Activated gamma-delta T cell treated with Interleukin-2 at 50 U/mL for 16 hours (primary cell): Measurements from ENCODE around the gene TOE1.
A peak's percentile ranks its signal among the peaks of the same experiment; 100 is the strongest.
"Not testable (repeated sequence)": the region's sequence is repeated elsewhere in the genome, so short reads cannot be mapped to it uniquely, and the experiment has no call there.

ENCODE experiments used
- DNase-seq: peaks from one replicate; pipeline ENCODE4 v3.0.0-alpha.2; 2020

The TOE1 gene

DNA sequence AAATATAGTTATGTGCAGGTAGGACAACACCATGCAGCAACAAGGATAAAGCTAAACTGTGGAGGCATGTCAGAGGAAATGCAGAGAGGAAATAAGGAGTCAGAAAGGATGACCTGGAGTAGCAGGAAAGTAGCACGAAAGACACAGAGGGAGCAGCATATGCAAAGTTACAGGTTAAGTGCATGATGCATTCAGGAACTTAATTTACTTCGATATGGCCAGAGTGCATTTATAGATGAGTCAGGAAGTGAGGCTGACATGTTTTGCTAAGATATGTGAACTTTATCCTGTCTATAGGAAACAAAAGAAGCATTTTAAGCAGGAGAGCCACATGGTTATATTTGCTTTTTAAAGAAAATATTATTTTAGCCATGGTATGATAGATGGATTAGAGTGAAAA lies 15.7 kb downstream of the TOE1 start:
- no peak for DNase-seq

DNA sequence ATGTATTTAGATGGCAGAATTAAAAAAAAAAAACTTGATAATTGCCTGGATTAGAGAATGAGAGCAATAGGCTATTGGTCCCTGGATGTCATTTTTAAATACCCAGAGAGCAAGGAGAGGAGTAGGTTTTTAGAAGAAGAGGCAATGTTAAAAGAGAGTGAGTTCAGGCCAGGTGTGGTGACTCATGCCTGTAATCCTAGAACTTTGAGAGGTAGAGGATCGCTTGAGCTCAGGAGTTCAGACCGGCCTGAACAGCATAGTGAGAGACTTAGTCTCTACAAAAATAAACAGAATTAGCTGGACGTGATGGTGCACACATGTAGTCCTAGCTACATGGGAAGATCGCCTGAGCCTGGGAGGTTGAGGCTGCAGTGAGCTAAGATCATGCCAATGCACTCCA lies 16.2 kb downstream of the TOE1 start:
- no peak for DNase-seq

DNA sequence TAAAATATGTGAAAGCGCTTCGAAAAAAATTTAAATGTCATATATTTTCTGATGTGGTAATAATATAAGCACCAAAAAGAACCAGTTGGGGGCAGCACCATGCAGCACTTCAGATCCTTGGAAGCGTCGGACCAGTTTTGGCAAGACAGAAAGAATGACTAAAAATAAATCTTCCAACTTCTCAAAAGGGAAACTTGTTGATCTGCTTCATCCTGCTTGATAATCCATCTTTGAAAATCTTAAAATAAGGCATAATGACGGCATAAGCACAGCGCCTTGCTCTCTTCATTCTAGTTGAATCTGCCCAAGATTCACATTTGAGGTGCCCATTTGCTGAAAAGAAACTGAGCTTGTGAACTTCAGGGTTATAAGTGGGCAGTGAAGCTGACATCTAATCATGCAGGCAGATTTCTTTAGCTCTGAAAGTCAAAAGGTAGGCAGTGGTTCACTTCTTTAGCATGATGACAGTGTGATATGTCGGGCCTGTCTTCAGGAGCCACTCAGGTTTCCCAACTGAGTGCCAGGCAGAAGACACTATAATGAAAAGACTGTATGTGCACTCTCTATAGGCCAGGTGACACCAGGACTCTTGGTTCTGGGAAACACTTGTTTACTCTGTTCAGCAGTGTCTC lies 20.0 kb downstream of the TOE1 start:
- DNase-seq = peak; percentile 53

DNA sequence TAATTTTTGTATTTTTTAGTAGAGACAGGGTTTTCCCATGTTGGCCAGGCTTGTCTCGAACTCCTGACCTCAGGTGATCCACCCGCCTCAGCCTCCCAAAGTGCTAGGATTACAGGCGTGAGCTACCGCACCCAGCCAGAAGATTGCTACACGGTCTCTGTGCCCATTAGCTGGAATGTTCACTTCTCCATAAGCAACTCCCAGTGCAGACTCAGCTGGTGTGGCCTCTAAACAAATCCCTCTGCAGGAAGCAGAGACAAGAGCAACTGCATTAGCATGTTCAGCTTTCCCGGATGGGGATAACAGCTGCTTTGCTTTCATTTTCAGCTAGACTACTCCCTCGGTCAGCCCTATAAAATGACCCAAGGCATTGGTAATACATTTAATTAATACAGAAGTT lies 21.0 kb downstream of the TOE1 start:
- DNase-seq = not testable (repeated sequence)

DNA sequence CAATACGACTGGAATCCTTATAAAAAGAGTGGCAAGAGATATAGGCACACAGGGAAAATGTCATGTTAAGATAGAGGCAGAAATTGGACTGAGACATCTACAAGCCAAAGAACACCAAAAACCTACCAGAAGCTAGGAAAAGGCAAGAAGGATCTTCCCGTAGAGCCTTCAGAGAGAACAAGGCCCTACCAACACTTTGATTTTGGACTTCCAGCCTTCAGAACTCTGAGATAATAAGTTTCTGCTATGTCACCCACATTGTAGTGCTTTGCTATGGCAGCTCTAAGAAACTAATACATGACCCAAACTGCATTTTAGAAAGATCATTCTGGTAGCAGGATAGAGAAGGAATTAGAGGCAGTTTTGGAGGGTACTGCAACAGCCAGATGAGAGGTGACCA lies 24.3 kb downstream of the TOE1 start:
- no peak for DNase-seq

DNA sequence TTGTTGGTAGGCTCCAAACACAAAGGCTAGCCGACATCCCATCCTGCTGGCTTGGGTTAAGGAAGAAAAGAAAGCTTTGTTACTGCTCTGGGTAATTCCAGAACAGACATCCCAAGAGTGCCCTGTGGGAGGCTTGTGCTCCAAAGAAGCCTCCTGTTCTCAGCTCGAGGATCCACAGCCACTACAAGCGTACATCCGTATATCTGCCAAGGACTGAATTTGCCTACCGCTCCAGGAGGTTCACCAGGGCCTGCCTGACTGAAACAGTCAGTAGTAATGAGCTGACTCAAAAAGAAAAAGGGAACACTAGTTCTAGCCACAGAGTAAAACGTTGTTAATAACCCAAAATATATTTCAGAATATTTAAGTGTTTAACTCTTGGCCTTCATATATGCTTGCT lies 25.1 kb downstream of the TOE1 start:
- no peak for DNase-seq

DNA sequence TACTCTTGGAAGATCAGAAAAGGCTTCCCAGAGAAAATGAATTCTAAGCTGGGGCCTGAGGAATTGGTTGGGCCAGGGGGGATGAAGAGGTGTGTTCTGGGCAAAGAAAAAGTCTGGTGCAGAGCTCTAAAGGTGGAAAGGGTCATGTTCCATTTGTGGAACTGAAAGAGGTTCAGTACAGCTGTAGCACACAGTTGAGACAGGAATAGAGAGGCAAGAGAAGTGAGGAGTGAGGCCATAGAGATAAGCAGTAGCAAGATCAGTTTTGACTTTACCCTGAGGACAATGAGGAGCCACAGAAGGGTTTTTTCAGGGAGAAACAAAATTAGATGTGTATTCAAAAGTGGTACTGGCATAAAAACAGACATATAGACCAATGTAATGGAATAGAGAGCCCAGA lies 30.6 kb downstream of the TOE1 start:
- DNase-seq = no peak

DNA sequence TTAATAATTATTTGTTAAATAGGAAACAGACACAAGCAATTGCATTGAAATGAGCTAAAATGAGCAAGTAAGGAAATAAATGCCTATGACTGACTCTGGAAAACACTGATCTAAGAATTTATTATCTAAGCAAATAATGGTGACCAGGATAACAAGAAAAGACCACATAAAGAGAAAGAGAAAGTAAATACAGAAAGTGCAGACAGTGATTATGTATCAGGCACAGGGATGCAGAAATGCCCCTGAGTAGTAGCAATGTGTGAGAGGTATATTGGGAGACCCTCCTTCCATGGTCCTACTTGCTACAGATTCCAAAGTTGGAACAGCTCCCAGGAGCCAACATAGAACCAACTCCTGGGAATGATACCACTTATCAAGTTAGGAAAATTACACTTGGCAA lies 33.6 kb downstream of the TOE1 start:
- no peak for DNase-seq

DNA sequence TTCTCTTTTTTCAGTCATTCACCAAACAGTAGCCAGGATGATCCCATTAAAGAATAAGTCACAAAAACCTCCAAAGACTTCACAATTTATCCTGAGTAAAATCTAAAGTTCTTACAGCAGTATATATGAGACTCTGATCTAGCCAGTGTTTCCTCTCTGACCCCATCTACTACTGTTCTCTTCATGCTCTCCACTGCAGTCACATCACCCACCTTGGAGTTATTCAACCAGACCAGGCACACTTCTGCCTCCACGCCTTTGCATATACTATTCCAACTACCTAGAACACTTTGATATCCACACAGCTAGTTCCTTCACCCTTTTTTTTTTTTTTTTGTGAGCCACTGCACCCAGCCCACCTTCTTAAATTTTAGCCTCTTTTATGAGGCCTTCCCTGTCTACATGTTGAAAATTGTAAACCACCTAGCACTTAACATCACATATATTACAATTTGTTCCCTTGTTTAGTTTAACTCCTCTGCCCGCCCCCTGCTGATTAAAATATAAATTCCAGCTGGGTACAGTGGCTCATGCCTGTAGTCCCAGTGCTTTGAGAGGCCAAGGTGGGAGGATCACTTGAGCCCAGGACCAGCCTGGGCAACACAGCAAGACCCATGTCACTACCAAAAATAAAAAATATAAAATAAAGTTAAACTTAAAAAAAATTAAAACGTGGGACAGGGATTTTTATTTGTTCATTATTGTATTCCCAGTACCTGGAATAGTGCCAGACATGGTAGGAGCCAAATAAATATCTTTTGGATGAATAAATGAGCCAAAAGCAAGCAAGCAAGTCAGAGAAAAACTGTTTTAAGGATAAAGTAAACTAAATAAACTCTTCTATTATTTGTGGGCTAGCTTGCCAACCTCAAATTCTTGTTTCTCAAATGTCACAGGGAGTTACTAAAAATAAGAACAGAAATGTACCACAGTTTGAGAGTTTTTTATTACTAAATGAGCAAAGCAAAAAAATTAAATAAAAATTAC lies 35.4 kb downstream of the TOE1 start:
- no peak for DNase-seq

DNA sequence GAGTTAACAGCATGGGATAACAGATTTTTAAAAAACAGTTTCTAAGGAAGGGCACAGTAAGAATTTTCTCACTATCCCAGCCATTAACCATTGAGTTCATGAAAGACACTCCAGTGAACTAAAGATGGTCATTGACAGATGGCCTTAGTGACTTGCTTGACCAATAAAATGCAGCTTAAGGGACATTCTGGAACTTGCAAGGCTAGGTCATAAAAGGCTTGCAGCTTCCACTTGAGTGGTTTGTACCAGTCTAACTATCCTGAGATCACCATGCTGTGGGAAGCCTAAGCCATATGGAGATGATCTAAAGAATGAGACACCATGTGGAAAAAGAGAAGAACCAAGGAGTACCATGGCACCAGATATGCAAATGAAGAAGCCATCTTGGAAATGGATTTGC lies 38.2 kb downstream of the TOE1 start:
- DNase-seq = no peak

DNA sequence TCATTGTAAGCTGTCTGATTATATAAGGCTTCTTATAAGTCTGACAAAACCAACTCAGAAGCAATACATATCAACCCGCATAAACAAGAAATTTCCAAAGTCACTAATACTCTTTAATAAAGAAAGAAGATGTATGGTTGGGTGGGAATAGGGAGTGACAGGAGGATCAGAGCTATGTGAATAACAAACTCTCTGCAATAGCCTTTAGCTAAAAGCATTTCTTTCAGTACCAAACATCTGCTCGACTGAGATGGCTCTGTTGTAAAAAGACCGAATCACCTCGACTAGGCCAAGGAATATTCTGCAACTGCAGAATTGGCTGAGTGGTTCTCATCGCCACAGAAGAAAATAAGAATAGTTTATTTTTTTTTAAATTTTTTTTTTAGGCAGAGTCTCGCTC lies 39.6 kb downstream of the TOE1 start:
- no peak for DNase-seq

DNA sequence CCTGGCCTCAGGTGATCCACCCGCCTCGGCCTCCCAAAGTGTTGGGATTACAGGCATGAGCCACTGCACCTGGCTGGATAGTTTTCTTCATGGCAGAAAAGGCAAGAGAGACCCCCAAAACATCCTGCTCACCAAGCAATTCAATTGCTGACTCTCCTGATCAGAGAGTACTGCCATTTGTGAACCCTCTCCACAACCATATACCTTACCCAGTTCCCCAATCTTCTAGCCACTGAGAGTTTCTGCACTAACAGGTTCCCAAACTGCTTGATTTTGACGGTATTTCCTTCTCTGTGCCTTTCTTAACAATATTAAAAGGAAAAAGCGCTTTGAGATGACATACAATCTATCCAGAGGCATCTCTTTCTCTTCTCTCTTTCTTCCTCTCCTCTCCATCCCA lies 40.2 kb downstream of the TOE1 start:
- DNase-seq = no peak

DNA sequence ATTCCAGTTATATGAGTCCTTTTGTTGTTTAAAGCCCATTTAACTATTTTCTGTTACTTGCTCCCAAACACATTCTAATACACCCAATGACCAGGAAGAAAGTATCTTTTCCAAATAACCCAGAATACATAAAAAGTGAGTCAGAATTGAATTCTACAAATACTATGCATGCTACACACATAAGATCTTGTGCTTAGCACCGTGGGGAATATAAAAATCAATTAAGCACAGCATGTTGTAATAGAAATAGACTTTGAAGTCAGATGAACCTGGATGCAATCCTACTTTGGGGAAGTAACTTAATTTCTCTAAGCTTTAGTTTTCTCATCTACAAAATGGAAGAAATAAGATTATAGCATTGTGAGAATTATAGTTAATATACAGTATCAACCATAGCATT lies 40.8 kb downstream of the TOE1 start:
- DNase-seq = no peak

DNA sequence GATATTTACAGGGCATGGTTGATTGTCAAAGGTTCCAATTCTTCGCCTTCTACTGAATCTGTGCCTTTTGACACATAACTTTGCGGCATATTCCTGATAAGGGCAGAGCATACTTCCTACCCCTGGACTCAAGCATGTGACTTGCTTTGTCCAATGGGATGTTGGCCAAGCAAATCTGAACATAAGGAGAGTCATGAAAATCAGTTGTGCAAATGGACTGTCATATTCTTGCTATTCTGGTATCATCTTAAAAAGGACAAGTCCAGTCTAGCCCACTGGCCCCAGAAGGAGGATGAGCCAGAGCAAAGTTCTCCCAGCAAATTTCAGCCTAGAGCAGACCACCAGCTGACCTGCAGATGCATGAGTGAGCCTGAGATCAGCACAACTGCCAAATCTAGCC lies 41.3 kb downstream of the TOE1 start:
- no peak for DNase-seq

DNA sequence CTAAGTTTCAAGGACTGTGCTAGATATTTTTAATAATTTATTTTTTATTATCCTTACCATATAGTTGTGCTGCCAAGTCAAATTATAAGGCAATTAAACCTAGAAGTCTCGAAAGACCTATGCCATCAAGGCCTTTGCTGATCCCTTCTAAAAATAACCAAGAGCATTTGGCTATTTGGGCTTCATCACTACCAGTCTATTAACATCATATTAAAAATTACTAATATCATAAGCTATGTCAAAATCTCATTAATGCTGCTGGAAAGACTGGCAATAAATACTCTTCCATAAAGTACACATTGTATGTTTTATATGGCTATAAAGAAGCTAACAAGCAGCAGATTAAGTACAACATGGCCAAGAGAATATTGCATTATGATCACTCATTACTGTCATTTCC lies 43.2 kb downstream of the TOE1 start:
- no peak for DNase-seq

DNA sequence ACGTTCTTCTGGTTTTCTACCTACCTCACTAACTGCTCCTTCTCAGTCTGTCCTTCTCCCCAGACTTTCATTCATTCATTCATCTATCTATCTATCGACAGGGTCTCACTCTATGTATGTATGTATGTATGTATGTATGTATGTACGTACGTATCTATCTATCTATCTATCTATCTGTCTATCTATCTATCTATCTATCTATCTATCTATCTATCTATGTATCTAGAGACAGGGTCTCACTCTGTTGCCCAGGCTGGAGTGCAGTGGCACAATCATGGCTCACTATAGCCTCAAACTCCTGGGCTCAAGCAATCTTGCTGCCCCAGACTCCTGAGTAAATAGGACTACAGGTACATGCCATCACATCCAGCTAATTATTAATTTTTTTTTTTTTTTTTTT lies 44.2 kb downstream of the TOE1 start:
- not testable (repeated sequence) for DNase-seq

DNA sequence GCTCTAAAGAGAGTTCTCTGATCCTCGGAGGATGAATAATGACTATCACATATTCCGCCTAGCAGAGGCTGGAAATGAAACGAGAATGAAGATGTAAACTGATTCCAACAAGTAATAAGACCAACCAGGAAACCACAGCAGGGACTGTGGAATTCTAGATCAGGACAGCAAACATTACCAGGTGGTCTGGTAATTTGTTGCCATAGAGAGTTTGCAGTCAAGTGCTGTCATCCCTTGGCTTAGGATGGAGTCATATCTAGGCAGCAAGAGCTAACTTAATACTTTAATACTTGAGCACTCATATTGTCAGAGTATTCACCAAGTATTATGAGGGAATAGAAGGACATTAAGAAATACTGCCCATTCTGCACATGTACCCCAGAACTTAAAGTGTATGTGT lies 45.3 kb downstream of the TOE1 start:
- DNase-seq = no peak

DNA sequence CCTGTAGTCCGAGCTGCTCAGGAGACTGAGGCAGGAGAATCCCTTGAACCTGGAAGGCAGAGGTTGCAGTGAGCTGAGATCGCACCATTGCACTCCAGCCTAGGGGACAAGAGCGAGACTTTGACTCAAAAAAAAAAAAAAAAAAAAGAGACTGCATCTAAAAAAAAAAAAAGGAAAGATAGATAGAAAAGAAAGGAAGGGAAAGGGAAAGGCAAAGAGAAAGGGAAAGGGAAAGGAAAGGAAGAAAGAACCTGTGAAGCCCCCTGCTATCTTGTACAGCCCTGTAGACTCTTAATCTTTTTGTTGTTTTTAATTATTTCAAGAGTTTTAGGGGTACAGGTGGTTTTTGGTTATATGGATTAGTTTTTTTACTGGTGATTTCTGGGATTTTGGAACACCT lies 46.2 kb downstream of the TOE1 start:
- no peak for DNase-seq
